ENCODE data around the gene ALS2CL.

ALS2CL gene

GRCh38 chr3:46675843-46676567, 17.5 kb downstream of the ALS2CL start:
- no peak for DNase-seq

- DNase-seq: no peak
Observed at GRCh38 chr3:46675426-46675825, 18.1 kb downstream of the ALS2CL start.

- no peak for DNase-seq
Observed at GRCh38 chr3:46674031-46674845, 19.2 kb downstream of the ALS2CL start.

DNA sequence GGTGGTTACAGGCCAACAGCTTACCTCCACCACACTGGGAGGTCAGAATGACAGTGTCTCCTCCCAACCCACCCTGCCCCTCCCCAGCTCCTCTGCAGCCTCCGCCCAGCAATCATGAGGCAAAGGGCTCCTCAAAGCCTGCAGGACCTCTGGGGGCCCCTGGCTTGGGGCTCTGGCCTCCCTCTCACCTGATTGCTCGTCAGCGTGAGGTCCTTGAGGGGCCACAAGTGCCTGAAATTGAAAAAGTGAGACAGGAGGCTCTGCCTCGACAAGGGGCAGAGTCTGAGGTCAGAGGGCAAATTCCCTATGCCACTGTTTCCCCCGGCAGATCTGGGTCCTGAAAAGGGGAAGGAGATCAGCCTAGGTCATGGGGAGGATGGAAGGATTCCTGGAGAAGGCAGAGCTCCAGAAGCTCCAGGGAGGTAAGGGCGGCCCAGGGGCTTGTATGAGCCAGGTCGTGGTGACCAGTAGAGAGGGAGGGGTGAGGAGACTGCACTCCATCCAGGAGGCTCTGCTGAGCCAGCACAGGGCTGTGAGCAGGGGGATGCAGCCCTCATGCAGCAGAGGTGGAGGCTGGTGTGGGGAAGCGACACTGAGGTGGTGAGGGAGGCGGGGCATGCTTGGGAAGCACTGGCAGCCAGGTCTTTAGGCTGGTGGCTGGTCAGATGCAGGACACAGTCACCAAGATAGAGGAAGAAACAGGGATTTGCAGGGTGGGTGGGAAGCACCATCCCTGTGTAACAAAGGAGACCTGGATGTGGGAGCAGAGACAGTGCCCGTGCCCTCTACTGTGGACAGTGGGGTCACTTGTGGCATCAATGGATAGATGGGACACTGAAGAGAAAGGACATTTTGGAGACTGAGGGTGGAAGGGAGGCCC, 20.1 kb downstream of the ALS2CL start:
- no peak for DNase-seq

DNA sequence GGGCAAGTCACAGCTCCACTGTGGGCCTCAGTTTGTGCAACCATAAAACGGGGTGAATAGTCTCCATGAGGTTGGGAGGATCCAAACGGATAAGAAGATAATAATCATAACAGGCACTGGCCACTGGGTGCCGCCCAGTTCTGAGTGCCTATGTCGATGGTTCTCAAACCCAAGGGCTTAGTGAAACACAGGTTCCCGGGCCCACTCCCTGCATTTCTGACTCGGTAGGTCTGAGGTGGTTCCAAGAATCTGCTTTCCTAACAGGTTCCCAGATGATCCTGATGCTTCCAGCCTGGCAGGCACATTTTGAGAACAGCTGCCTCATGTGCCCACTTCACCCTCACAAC, 21.2 kb downstream of the ALS2CL start:
- no peak for DNase-seq

GRCh38 chr3:46671541-46672348, 21.7 kb downstream of the ALS2CL start:
- DNase-seq: no peak

GRCh38 chr3:46670891-46671427, 22.5 kb downstream of the ALS2CL start:
- no peak for DNase-seq

DNA sequence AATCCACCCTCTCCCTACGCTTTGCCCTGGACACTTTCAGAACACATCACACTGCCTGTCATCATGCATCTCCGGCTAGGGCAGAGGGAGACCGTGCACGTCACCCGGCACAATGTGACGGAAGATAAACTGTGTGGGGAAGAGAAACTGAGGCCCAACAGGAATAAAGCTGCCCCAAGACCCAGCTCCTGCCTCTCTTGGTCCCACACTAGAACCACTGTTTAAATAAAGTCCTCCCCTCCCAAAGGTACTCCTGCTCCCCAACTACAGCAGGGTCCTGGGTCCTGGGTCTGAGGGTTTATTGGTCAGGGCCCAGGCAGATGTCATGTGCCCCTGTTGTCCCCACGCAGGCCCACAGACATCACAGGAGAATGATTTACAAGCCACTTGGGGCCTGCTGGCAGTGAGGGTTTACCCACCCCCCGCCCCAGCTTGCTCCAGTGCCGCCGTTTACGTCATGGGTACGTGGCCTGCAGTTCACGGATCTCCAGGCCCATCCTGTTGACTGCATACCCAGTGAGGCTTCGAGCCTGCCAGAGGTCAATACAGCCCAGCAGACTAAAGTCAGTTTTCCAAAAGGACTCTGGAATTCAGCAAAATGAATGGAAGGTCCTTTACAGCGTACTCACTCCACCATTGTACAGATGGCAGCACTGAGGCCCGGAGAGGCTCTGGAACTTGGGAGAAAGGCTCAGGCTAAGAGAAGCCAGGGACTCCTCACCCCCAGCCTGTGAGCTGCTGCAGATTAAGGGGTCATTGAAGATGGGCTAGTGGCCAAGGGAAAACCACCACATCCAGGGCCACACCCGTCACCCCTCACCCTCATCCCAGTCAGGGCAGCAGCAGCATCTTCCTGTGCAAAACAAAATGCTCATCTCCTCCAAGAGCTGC, 23.2 kb downstream of the ALS2CL start:
- DNase-seq: no peak

DNA sequence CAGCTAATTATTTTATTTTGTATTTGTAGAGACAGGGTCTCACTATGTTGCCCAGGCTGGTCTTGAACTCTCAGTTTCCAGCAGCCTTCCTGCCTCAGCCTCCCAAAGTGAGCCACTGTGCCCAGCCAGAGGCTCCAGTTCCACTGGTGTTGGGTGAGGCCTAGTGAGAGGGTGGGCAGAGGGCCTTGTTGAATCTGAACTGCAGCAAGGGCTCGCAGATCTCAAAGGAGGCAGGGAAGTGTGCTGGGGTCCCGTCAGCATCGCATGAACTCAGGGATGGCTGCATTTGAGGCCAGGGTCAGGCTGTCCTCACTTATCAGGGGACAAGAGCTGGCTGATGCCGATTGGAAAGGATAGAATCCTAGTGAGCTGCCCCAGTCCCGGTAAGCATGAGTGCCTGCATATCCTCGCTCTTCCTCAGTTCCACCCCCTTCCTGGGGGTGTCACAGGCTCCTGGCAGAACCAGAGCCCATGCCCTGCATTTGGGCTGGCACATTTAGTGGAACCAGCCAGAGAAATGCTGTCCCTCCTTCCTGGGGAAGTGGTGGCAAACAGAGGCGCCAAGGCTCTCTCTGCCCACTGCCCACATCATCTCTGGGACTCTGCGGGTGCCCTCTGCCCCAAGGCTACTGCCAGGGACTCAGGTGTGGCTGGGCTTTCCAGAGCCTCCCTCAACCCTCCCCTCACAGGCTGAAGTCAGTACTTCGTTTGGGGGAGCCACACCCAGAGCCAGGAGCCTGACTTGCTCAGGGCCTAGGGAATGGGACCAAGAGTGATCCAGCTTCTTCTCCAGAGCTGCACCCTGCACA, 24.1 kb downstream of the ALS2CL start:
- DNase-seq: no peak

GRCh38 chr3:46668591-46668990, 24.9 kb downstream of the ALS2CL start:
- DNase-seq: no peak

DNA sequence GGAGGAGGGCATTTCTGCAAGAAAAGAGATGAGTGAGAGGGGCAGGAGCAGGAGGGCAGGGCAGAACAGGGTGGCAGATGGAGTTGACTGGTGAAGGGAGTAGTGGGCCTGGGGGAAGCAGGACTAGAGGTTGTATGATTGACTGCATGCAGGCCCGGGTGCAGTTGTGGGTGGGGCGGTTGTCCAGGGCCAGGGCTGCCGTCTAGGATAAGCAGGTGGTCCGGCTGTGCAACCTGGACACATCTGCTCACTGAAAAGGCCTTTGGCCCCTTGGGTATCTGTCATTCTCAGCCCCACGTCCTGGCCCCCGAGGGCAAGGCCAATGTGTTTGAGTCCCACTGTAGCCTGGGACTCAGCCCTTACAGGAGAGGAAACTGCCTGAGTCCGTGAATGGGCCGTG, 25.4 kb downstream of the ALS2CL start:
- no peak for DNase-seq

DNA sequence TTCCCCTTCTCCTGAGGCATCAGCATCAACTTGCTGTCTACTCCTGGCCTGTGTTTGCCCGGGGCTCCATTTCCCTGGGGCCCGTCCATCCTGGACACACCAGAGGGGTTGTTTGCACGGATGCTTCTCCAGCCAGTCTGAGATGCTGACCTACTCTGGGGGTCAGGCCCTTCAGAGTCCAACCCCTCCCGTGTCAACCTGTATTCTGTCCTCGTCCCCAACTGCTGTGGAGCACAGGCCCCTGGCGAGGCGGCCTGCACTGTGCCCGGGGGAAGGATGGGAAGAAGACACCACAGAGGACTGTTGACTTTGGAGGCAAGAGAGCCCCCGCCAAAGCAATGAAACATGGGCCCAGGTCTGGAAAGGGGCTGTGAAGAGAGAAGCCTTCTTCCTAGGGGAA, 25.8 kb downstream of the ALS2CL start:
- DNase-seq: no peak

GRCh38 chr3:46667061-46667621, 26.3 kb downstream of the ALS2CL start:
- DNase-seq: no peak

DNA sequence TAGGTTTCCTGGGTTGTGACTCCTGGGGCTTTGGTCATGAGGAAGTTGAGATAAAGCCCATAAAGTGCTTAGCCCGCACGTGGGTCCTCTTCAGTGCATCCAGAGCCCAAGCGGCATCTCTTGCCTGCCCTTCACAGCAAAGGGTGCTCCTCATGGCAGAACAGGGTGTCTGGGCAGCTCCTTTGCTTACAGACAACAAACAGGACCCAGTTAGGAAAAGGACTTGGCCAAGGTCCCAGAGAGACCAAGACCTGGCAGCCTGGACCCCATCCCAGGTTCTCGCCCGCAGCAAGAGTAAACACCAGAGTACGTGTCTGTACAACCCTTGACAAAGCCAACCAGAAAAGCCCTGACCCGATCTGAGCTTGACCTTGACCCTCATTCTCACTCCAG, 27.0 kb downstream of the ALS2CL start:
- no peak for DNase-seq

GRCh38 chr3:46665763-46666452, 27.6 kb downstream of the ALS2CL start:
- no peak for DNase-seq

GRCh38 chr3:46664971-46665762, 28.3 kb downstream of the ALS2CL start:
- no peak for DNase-seq

DNA sequence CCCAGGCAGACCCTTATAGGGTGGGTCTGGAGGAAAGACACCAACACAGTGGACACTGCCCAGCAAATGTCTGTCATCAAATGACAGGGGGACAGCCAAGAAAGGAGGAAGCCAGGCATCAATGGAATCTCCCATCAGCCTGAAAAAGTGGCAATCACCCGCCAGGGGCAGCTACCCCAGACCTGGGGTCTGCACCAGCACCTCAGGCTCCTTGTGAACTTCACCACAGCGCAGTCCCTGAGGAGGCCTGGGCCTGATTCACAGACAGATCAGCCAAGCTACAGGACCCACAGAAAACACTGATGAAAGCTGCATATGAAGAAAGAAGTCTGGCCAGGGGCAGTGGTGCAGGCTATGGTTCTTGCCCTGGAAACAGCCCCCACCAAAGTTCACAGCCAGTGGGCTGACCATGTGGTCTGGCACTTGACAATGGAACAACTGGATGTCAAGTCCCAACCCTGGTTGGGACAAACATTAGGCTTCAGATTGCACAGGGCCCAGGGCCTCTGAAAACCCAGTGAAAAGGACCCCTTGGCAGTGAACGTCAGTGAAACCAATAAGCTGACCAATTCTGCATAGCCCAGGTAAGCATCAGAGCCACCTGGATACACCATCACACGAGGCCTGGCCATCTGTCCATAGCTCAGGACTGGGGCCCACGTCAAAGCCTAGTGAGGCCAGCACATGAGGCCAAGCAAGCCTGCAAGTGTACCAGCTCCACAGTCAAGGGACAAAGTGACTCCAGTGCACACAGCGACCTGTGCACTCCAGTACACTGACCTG, 29.1 kb downstream of the ALS2CL start:
- no peak for DNase-seq
